Measurements from ENCODE around the gene KCNIP3. TPM values are rescaled to one million over a fixed set of nuclear protein-coding genes. Genes with fewer than 3 reads are reported as not detected.

KCNIP3 gene
- total and polyA plus RNA-seq, 2 donors (not counting 1 experiment from before 2014, with no cell fraction given), result not detected

DNA sequence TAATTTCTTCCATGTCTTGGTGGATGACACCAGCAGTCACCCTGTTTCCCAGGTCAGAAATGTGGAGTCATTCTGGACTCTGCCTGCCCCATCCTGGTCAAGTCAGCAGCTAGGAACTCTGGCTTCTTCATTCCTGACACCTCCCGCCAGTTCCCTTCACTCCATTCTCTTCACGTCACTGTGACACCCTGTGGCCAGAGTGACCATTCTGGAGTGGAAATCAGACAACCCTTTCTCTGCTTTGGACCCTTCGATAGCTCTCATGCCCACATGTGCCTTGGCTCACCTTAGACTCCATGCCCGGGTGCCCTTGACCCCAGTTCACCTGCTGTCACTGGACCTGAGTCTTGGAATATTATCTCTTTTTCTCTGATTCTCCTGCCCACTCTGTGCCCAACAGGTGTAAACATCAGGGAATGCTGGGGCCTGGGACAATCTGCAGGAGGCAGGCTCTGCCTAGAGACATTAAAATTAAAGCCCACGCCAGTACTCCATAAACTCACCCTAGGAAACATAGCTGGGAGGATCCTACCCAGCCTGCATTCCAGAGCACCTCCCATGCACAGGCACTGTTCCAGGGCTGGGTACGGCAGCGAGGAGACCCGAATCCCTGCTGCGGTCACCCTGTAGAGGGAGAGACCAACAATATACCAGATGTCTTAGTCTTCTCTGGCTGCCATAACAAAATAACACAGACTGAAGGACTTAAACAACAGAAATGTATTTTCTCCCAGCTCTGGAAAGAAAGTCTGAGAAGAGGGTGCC, 64.3 kb downstream of the KCNIP3 start:
- WGBS (ENCODE audit: insufficient coverage), result 92% methylated on average over 9 of the region's 9 CpGs
- ATAC-seq (ENCODE audit: low read depth), result no peak
- Histone ChIP-seq H4K20me1 (ENCODE audit: control insufficient read depth, insufficient read depth, low read length, poor library complexity, severe bottlenecking) (no peaks in the 10 kb centered on the region), H3K27me3 (replicated peaks in 1 of 4; ENCODE audit: control extremely low read depth in 1 of 4, control insufficient read depth in 3 of 4, insufficient read depth in 4 of 4, low read length in 3 of 4) (peaks cover 0 to 5% (median 0%) of the 10 kb centered on the region in 4 experiments), H3K79me2 (ENCODE audit: control insufficient read depth, insufficient read depth, low read length) (no peaks in the 10 kb centered on the region), H3K9me3 (ENCODE audit: control extremely low read depth in 1 of 3, control insufficient read depth in 2 of 3, insufficient read depth in 1 of 3, low read length in 2 of 3) (peaks cover 0 to 10% (median 0%) of the 10 kb centered on the region in 3 donors), H2AFZ (ENCODE audit: insufficient read depth, low read depth, low read length, poor library complexity, severe bottlenecking) (no peak overlapping the region), H3K9ac (ENCODE audit: low read length) (no peak overlapping the region), H3K4me1 (ENCODE audit: control insufficient read depth in 2 of 2, insufficient read depth in 2 of 2, low read length in 2 of 2) (no peaks in the 10 kb centered on the region), H3K27ac (ENCODE audit: low read length in 2 of 2) (no peak overlapping the region), H3K4me2 (replicated peaks; ENCODE audit: low read depth, low read length, poor library complexity, severe bottlenecking) (no peak overlapping the region), H3K4me3 (ENCODE audit: control extremely low read depth in 1 of 5, extremely low read depth in 1 of 5, insufficient read depth in 1 of 5, low read depth in 2 of 5, low read length in 4 of 5) (no peak overlapping the region), H3K36me3 (replicated peaks in 1 of 2; ENCODE audit: control extremely low read depth in 1 of 2, control insufficient read depth in 1 of 2, extremely low read depth in 1 of 2, insufficient read depth in 2 of 2, low read length in 1 of 2) (no peaks in the 10 kb centered on the region)
- no peak for TF ChIP-seq EZH2 (IDR thresholded peaks at IDR 0.05; ENCODE audit: borderline replicate concordance, insufficient read depth, low read depth, low read length, poor library complexity, severe bottlenecking)
- TF ChIP-seq, protein P1, sequence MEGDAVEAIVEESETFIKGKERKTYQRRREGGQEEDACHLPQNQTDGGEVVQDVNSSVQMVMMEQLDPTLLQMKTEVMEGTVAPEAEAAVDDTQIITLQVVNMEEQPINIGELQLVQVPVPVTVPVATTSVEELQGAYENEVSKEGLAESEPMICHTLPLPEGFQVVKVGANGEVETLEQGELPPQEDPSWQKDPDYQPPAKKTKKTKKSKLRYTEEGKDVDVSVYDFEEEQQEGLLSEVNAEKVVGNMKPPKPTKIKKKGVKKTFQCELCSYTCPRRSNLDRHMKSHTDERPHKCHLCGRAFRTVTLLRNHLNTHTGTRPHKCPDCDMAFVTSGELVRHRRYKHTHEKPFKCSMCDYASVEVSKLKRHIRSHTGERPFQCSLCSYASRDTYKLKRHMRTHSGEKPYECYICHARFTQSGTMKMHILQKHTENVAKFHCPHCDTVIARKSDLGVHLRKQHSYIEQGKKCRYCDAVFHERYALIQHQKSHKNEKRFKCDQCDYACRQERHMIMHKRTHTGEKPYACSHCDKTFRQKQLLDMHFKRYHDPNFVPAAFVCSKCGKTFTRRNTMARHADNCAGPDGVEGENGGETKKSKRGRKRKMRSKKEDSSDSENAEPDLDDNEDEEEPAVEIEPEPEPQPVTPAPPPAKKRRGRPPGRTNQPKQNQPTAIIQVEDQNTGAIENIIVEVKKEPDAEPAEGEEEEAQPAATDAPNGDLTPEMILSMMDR (IDR thresholded peaks at IDR 0.05), result no peak
- no peaks in the 10 kb centered on the region for H3K4me1 Mint-ChIP-seq
- no peak overlapping the region for H3K27ac Mint-ChIP-seq
- intact Hi-C loops (cut with micrococcal nuclease), result no loop called here
- peaks cover 6% of the 10 kb centered on the region for H3K27me3 Mint-ChIP-seq
- DNase-seq, result no peak
- ChIA-PET POLR2A (no interaction called here), CTCF (no interaction called here)
- H3K9me3 Mint-ChIP-seq (ENCODE audit: insufficient read depth), result no peaks in the 10 kb centered on the region
- H3K4me3 Mint-ChIP-seq, result no peak overlapping the region

DNA sequence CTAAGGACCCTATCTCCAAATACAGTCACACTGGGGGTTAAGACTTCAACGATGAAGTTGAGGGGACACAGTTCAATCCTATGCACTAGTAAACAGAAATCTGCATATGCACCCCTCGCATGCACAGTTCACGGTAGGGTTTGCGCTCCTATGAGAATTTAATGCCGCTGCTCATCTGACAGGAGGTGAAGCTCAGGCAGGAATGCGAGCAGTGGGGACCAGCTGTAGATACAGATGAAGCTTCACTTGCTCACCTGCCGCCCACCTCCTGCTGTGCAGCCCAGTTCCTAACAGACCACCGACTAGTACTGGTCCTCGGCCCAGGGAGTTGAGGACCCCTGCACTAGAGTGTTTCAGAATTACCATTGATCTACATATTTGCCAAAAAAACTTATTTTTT, 65.3 kb downstream of the KCNIP3 start:
- H3K27me3 ChIP-seq (replicated peaks in 1 of 4; ENCODE audit: control extremely low read depth in 1 of 4, control insufficient read depth in 3 of 4, insufficient read depth in 4 of 4, low read length in 3 of 4), result no peaks in the 10 kb centered on the region
- Mint-ChIP-seq H3K27ac (no peak overlapping the region), H3K4me1 (no peaks in the 10 kb centered on the region), H3K4me3 (no peak overlapping the region), H3K9me3 (ENCODE audit: insufficient read depth) (no peaks in the 10 kb centered on the region), H3K27me3 (peaks cover 14% of the 10 kb centered on the region)
- intact Hi-C loops (cut with micrococcal nuclease), result no loop called here
- 95% methylated on average over 9 of the region's 9 CpGs for WGBS (ENCODE audit: insufficient coverage)
- TF ChIP-seq EZH2 (IDR thresholded peaks at IDR 0.05; ENCODE audit: borderline replicate concordance, insufficient read depth, low read depth, low read length, poor library complexity, severe bottlenecking), result no peak
- TF ChIP-seq, protein P1 (IDR thresholded peaks at IDR 0.05), result no peak
- H3K4me2 ChIP-seq (replicated peaks; ENCODE audit: low read depth, low read length, poor library complexity, severe bottlenecking), result no peak overlapping the region
- ATAC-seq (ENCODE audit: low read depth) (no peak), DNase-seq (no peak)
- H3K9me3 ChIP-seq (ENCODE audit: control extremely low read depth in 1 of 3, control insufficient read depth in 2 of 3, insufficient read depth in 1 of 3, low read length in 2 of 3), result peaks cover 0 to 3% (median 0%) of the 10 kb centered on the region in 3 donors
- CTCF ChIA-PET, result no interaction called here
- no peaks in the 10 kb centered on the region for H4K20me1 ChIP-seq (ENCODE audit: control insufficient read depth, insufficient read depth, low read length, poor library complexity, severe bottlenecking)
- no peak overlapping the region for H3K4me3 ChIP-seq (ENCODE audit: control extremely low read depth in 1 of 5, extremely low read depth in 1 of 5, insufficient read depth in 1 of 5, low read depth in 2 of 5, low read length in 4 of 5)
- H3K9ac ChIP-seq (ENCODE audit: low read length), result no peak overlapping the region
- H3K4me1 ChIP-seq (ENCODE audit: control insufficient read depth in 2 of 2, insufficient read depth in 2 of 2, low read length in 2 of 2), result no peaks in the 10 kb centered on the region
- H3K27ac ChIP-seq (ENCODE audit: low read length in 2 of 2), result no peak overlapping the region
- POLR2A ChIA-PET, result no interaction called here
- H2AFZ ChIP-seq (ENCODE audit: insufficient read depth, low read depth, low read length, poor library complexity, severe bottlenecking), result no peak overlapping the region
- no peaks in the 10 kb centered on the region for H3K36me3 ChIP-seq (replicated peaks in 1 of 2; ENCODE audit: control extremely low read depth in 1 of 2, control insufficient read depth in 1 of 2, extremely low read depth in 1 of 2, insufficient read depth in 2 of 2, low read length in 1 of 2)
- no peaks in the 10 kb centered on the region for H3K79me2 ChIP-seq (ENCODE audit: control insufficient read depth, insufficient read depth, low read length)

All from B cell (primary cell).